Measurements from ENCODE around the gene PROSER2. TPM values are rescaled to one million over a fixed set of nuclear protein-coding genes. Genes with fewer than 3 reads are reported as not detected.

Gene PROSER2
- total RNA-seq, 1 experiment from 2014 or later: 10.6 TPM

- TF ChIP-seq, protein P1, sequence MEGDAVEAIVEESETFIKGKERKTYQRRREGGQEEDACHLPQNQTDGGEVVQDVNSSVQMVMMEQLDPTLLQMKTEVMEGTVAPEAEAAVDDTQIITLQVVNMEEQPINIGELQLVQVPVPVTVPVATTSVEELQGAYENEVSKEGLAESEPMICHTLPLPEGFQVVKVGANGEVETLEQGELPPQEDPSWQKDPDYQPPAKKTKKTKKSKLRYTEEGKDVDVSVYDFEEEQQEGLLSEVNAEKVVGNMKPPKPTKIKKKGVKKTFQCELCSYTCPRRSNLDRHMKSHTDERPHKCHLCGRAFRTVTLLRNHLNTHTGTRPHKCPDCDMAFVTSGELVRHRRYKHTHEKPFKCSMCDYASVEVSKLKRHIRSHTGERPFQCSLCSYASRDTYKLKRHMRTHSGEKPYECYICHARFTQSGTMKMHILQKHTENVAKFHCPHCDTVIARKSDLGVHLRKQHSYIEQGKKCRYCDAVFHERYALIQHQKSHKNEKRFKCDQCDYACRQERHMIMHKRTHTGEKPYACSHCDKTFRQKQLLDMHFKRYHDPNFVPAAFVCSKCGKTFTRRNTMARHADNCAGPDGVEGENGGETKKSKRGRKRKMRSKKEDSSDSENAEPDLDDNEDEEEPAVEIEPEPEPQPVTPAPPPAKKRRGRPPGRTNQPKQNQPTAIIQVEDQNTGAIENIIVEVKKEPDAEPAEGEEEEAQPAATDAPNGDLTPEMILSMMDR (conservative IDR thresholded peaks at IDR 0.05): no peak
- no peaks in the 10 kb centered on the region for H3K79me2 ChIP-seq (ENCODE audit: insufficient read depth, low read length)
- no peak overlapping the region for H2BK20ac ChIP-seq (ENCODE audit: low read depth, low read length, poor library complexity, severe bottlenecking)
- H3K27ac Mint-ChIP-seq: no peak overlapping the region
- no peak overlapping the region for H3K4me3 Mint-ChIP-seq
- H3K18ac ChIP-seq (ENCODE audit: insufficient read length, low read depth, low read length): no peak overlapping the region
- no peak overlapping the region for H2BK120ac ChIP-seq (ENCODE audit: low read depth, low read length, poor library complexity, severe bottlenecking)
- no peak overlapping the region for H2BK5ac ChIP-seq (ENCODE audit: insufficient read length, low read length)
- H2BK15ac ChIP-seq (ENCODE audit: low read depth, low read length): no peak overlapping the region
- H3K9me3 ChIP-seq (ENCODE audit: control insufficient read depth, low read depth, low read length): no peaks in the 10 kb centered on the region
- WGBS (ENCODE audit: extremely low coverage, insufficient read length, low lambda C conversion rate): no CpG with 5 or more reads among the region's 10 CpGs
- no peak for DNase-seq
- H3T11ph ChIP-seq (ENCODE audit: low read length): no peak overlapping the region
- H3K23me2 ChIP-seq (ENCODE audit: insufficient read length, low read depth, low read length, poor library complexity, severe bottlenecking): no peaks in the 10 kb centered on the region
- H3K9ac ChIP-seq (ENCODE audit: extremely low read depth, insufficient read length, low read length): no peak overlapping the region
- H4K5ac ChIP-seq (ENCODE audit: insufficient read length, low read depth, low read length): no peak overlapping the region
- H3K14ac ChIP-seq (ENCODE audit: insufficient read depth, low read length): no peak overlapping the region
- H4K91ac ChIP-seq (ENCODE audit: insufficient read length, low read depth, low read length): no peak overlapping the region
- no peak overlapping the region for H4K8ac ChIP-seq (replicated peaks; ENCODE audit: insufficient read length, low read depth, low read length)
- no peak overlapping the region for H2AK5ac ChIP-seq (ENCODE audit: insufficient read length, low read length)
- no peaks in the 10 kb centered on the region for H3K36me3 Mint-ChIP-seq (ENCODE audit: insufficient read depth in 1 of 3, low read depth in 3 of 3)
- H2BK12ac ChIP-seq (ENCODE audit: insufficient read length, low read depth, low read length): no peak overlapping the region
- no peak overlapping the region for H3K56ac ChIP-seq (ENCODE audit: insufficient read length, low read depth, low read length)
- no peak overlapping the region for H3K4me2 ChIP-seq (ENCODE audit: insufficient read depth, insufficient read length, low read length)
- H3K4ac ChIP-seq (ENCODE audit: low read depth, low read length): no peak overlapping the region
- peaks cover 7% of the 10 kb centered on the region; the same call in 1 of the 2 replicates for H3K4me1 ChIP-seq (ENCODE audit: insufficient read depth, low read length)
- H3K27me3 ChIP-seq (ENCODE audit: insufficient read depth, low read length): no peaks in the 10 kb centered on the region; the same call in 1 of the 2 replicates
- no peaks in the 10 kb centered on the region for H3K79me1 ChIP-seq (ENCODE audit: insufficient read depth, low read depth, low read length, poor library complexity, severe bottlenecking)
- H3K4me1 Mint-ChIP-seq: peaks cover 40 to 45% of the 10 kb centered on the region in 2 experiments
- no peaks in the 10 kb centered on the region for H3K9me3 Mint-ChIP-seq
- no peak overlapping the region for H2AFZ ChIP-seq (ENCODE audit: low read length)
- no peaks in the 10 kb centered on the region for H4K20me1 ChIP-seq (ENCODE audit: control insufficient read depth, insufficient read depth, insufficient read length)
- H3K27me3 Mint-ChIP-seq (ENCODE audit: low read depth): peaks cover 21% of the 10 kb centered on the region
- H3K27ac ChIP-seq (ENCODE audit: insufficient read length, low read depth, low read length): no peak overlapping the region
- no peak overlapping the region for H3K23ac ChIP-seq (ENCODE audit: insufficient read length, low read depth, low read length)
Observed at GRCh38 chr10:11827006-11827405, 3.9 kb downstream of the PROSER2 start.
